GM12872 (cell line): Measurements from ENCODE around the gene ADARB2.

Source experiments
- TF ChIP-seq, protein P1 (sequence below): IDR thresholded peaks from 3 replicates; pipeline ENCODE4 v1.5.1; 2011; ENCODE audit warnings: low read depth, mild to moderate bottlenecking, low read length, moderate library complexity; ENCODE audit not compliant: insufficient read depth

Gene ADARB2

DNA sequence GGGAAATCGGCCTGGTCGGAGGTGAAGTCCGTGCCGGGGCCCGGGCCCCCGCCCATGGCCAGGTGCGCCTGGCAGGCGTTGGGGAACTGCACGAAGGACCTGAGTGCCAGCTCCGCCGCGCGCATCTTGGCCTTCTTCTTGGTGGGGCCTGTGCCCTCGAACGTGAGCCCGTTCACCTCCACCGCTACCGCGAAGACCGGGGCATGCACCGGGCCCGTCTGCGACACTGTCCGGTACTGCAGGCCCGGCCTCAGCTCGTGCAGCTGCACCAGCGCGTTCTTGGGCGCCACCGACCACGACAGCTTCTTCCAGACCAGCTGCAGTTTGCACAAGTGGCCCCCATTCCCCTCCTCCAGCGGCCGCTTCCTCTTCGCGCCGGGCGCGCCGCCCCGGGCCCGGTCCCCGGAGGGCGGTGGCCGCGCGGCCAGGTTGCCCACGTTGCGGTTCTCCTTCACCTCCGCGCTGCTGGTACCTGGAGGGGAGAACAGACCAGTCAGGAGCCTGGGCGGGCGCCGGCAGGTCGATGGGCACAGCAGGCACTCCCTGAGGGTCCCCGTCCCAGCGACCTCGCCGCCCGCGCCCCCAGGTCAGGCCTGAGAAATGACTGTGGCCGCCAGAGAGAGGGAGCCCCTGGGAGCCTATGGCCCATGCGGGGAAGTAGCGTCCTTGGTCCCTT is 373.7 kb downstream of the ADARB2 start:
- TF ChIP-seq, protein P1, sequence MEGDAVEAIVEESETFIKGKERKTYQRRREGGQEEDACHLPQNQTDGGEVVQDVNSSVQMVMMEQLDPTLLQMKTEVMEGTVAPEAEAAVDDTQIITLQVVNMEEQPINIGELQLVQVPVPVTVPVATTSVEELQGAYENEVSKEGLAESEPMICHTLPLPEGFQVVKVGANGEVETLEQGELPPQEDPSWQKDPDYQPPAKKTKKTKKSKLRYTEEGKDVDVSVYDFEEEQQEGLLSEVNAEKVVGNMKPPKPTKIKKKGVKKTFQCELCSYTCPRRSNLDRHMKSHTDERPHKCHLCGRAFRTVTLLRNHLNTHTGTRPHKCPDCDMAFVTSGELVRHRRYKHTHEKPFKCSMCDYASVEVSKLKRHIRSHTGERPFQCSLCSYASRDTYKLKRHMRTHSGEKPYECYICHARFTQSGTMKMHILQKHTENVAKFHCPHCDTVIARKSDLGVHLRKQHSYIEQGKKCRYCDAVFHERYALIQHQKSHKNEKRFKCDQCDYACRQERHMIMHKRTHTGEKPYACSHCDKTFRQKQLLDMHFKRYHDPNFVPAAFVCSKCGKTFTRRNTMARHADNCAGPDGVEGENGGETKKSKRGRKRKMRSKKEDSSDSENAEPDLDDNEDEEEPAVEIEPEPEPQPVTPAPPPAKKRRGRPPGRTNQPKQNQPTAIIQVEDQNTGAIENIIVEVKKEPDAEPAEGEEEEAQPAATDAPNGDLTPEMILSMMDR: no peak

DNA sequence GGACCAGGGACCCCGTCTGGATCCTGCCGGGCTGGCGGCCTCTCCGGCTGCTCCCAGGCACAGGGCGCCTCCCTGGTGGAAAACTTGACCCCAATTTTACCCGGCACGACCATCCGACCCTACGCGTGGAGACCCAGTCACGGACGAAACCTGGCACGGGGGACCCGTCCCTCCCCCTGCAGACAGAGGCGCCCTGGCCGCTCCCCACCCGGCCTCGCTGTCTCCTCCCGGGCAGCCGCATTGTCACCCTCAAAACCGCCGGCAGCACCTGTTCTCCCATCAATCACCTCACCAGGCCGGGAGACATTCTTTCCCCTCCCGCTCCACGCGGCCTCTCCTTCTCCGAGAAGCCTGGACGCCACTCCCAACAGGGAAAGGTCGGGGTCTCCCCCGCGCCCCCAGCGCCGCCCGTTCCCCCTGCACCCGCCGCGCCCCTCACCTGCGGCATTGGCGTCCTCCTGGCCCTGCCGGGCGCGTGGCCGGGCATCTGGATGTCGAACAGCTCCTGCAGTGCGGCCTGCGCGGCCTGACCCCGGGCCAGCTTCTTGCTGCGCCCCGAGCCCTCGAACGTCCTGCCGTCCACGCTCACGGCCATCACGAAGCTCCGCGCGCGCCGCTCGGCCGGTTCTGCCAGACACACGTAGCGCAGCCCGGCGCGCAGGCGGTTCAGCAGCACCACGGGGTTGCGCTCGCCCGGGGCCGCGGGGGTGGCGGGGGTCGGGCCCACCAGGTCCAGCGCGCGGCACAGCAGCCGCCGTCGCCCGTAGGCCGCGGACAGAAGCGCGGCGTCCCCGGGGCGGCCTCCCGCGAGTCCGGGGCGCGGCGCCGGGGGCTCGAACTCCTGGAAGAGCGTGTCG is 374.5 kb downstream of the ADARB2 start:
- TF ChIP-seq, protein P1: no peak

DNA sequence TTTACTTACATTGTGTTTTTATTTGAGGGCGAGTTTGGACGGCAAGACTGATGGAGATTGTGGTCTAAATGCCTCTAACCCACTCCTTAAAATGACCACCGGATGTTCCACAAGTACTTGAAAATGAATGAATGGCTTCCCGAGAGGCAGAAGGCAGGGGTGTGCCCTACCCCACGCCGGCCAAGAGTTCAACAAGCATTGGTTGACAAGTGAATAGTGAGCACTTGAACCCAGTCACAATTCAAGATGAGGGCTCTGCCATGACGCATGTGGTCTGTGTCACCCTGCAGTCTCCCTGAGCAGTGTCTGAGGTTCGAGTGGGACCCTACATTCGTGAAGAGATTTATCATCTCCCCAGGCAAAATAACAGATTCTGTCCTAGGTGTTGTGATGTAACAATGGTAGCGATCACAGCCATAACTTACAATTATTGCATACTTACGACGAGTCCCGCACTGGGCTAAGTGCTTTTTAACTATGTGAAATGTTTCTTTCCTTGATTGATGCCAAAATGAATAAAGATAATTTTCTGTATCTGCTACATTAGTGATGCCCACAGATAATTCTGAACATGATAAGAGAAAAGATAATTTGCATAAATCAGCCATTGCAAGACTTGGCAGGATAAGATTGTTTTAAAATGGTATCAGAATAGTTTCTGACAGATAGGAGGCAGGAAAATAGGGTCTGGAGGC is 375.8 kb downstream of the ADARB2 start:
- TF ChIP-seq, protein P1: no peak

DNA sequence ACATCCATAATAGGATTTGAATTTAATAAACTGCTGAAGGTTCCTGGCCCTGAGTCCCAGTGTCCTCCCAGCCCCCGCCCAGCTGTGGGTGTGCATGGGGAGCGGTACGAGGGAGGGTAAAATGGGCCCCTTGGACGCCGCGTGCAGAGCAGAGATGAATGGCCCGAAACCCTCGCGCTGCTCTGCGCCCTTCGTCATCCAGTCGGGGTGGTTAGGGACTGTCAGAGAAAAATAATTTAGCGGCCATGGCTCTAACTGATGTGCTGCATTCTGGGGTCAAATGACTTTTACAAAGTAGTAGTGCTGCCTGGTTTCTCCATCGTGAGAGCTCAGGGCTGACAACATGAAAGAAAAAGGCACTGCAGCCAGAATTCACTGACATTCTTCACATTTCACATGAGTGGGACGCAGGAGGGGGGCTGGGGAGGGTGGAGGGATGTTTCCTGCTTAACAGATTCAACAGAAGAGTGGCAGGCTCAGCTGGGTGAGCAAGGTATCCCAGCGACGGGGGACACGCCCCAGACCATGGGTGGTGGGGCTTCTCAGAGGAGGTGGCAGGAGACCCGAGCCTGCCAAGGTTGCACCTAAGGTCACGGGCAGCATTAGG is 376.7 kb downstream of the ADARB2 start:
- TF ChIP-seq, protein P1: no peak

DNA sequence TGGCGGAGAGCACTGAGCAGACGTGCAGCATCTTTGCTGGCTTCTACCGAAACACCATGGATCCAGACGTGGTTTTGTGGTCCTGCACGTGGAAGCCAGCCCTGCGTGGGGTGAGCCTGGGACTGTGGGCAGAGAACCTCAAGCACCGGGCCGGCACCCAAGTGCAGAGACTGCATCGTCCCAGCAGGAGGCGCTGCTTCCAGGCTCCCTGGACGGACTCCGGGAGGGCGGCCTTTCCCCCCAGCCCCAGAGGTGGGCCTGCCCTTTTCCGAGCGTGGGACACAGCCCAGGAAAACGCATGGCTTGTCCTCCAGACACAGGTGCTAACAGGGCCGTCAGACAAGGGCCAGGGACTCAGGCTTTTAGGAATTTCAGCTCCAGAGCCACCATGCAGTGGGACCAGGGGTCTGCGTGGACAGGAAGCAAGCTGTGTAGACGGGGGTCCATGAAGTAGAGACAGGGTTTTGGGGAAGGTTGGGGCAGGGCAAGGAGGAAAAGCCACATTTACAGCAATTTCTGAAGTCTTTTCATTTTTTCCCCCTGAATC is 377.2 kb downstream of the ADARB2 start:
- TF ChIP-seq, protein P1: peak; percentile 49; the same call in 2 of the 3 replicates

DNA sequence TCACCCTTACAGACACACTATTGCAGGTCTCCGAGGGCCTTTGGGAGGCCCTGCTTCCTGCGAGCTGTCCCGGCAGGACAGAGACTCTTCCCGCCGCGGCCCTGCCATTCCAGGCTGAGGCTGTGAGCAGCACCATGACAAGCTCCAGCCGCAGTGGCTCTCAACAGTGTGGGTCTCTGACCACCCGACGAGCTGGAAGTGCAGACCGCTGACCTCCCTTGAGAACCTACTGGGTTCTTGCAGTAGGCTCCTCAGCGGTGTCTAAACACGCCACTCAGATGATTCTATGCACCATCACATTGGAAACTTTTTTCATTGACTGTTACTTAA is 377.7 kb downstream of the ADARB2 start:
- TF ChIP-seq, protein P1: no peak
